HG03469 (cell line): Measurements from ENCODE around the gene DAB2.
"Not testable (repeated sequence)": the region's sequence is repeated elsewhere in the genome, so short reads cannot be mapped to it uniquely, and the experiment has no call there.

Experiments used
- ATAC-seq: cut with Tn5 transposase; IDR thresholded peaks from one replicate; pipeline ENCODE4 v1.9.1; 2021; ENCODE audit warnings: mild to moderate bottlenecking, moderate library complexity, moderate number of reproducible peaks; ENCODE audit not compliant: unreplicated experiment

The DAB2 gene

GRCh38 chr5:39352951-39353350 is 71.8 kb downstream of the DAB2 start:
- no peak for ATAC-seq

DNA sequence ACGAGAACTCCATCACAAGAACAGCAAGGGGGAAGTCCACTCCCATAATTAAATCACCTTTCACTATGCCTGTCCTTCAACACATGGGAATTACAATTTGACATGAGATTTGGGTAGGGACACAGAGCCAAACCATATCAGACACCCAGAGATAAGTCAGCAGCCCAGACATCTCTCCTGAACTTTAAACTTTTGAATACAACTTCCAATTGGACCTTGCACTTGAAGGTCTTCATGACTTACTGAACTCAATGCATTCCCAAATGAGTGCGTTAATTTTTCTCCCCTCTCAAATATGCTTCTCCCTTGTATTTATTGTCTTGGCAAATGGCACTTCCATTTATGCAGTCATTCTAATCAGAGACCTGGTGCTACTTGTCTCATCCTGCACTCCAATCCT is 72.6 kb downstream of the DAB2 start:
- no peak for ATAC-seq

DNA sequence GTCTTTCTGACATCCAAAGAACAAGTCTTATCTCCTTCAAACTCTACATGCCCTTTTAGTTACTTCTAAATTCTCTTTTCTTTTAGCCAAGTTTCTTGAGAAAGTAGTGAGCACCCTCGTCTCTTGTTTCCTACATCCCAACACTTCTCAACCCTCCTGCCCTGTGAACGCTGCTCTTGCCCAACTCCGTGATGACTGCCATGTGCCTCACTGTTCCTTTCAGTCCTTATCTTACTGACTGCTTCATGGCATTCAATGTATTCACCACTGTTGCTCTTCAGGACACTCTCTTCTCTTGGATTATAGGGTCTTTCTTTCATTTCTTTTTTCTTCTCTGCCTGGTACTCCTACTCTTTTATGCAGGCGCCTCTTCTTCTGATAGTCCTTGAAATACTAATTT is 75.3 kb downstream of the DAB2 start:
- no peak for ATAC-seq

- ATAC-seq: no peak
Measured at GRCh38 chr5:39342460-39342859, 82.3 kb downstream of the DAB2 start.

GRCh38 chr5:39341896-39342295 is 82.9 kb downstream of the DAB2 start:
- no peak for ATAC-seq

GRCh38 chr5:39340506-39340905 is 84.3 kb downstream of the DAB2 start:
- ATAC-seq: no peak

- ATAC-seq: no peak
Measured at GRCh38 chr5:39337252-39337915, 87.4 kb downstream of the DAB2 start.

- not testable (repeated sequence) for ATAC-seq
Measured at GRCh38 chr5:39334296-39334695, 90.5 kb downstream of the DAB2 start.

GRCh38 chr5:39333104-39333503 is 91.7 kb downstream of the DAB2 start:
- ATAC-seq: no peak

DNA sequence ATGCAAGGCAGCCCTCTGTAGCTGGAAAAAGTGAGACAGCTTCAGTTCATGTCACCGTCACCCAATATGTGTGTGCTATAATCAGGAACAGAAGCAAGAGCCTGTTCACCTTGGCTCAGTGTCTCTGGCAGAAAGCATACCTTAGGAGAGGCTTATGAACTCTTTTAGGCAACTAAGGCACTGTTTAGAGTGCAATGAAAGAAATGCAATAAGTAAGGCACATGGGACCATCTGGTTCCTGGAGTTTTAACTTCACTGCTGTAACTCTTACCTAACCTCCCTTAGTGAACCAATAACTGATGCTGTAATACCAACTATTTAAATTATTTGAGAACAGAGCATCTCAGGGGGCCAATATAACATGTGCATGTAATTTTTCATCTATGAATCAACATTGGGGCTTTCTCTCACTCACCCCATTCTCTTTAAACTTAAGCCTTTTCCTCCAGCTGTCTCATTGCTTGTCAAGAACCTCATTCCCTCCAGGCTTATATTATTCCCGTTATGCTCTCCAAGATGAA is 92.9 kb downstream of the DAB2 start:
- ATAC-seq: no peak

DNA sequence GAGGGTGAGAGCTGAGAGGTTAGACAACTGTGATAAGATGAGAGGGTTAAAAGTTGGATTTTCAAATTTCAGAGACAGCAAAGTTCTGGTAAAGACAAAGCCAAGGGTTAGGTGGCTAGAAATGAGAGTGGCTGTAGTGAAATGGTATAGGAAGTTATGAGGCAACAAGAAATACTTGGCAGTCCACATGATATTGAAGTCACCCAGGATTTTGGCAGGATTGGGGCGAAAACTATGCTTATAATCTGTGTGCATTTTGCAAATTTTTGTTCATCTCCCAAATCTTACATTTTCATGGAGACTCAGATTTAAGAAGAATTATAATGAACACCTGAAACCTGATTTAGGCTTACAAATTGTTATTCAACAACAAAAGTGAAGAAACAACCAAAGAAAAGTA is 96.0 kb downstream of the DAB2 start:
- ATAC-seq: no peak

DNA sequence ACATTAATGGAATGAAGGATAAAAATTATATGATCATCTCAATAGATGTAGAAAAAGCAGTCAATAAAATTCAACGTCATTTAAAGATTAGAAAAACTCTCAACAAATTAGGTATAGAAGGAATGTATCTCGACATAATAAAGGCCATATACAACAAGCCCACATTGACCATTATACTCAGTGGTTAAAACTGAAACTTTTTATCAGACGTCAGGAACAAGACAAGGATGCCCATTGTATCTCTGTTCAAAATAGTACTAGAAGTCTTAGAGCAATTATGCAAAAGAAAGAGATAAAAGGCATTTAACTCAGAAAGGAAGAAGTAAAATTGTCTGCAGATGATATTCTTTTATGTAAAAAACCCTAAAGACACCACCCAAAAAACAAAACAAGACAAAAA is 101.2 kb downstream of the DAB2 start:
- ATAC-seq: no peak
